Stromal cell of bone marrow (primary cell): Measurements from ENCODE around the gene APOBEC3F.
"Not testable (repeated sequence)": the region's sequence is repeated elsewhere in the genome, so short reads cannot be mapped to it uniquely, and the experiment has no call there.

Experiments
- DNase-seq: peaks from one replicate; pipeline ENCODE4 v3.0.0-alpha.2; 2012; ENCODE audit warnings: low read depth

APOBEC3F gene

DNA sequence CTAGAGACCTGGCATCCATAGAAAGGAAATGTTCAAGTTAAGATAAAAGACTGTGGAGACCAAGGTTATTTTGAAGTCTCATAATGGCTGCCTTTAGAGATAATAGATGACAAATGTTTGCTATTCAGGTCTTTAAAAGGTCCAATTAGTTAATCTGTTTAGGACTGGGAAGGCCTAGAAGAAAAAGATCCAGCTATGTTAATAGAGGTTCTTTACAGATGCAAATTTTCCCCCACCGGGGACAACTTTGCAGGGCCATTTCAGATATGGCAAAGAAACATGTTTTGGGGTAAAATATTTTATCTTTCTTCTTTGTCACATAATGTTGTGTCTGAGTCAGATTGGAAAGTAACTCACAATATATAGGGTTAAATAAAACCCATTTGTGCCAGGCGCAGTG, 33.3 kb downstream of the APOBEC3F start:
- no peak for DNase-seq

DNA sequence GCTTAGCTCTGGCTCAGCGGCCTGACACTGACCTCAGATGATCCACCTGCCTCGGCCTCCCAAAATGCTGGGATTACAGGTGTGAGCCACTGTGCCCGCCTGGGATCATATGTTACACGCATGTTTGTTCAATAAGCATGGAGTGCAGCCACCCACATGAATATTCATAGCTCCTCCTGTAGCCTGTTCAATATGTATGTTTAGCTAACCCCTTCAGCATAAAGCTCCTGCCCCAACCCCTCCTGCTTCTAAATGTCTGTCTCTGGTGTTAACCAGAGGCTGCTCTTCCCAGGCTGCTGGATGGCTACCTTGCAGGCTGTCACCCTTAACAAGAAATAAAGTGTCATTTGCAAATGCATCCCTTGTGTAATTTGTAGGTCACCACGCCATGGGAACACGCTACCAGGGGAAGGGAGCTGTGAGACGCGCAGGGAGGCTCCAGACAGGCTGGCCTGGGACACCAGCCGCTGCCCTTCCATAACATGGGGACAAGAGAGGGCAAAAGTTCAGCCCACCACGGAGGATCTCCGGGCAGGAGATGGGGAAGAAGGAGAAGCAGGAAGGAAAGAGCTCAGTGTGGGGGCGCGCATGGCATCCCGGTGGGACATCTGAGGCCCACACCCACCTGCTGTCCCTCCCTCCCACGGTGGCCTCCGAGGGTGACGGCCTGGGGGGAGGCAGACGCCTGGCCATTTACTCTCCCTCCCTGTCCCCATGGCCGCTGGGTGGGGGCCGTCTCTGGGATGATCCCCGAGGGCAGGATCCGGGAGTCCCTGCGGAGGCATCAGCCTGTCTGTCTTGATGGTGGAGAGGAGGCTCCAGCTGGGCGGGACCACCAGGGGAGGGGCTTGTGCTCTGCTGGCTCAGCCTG, 35.7 kb downstream of the APOBEC3F start:
- not testable (repeated sequence) for DNase-seq

DNA sequence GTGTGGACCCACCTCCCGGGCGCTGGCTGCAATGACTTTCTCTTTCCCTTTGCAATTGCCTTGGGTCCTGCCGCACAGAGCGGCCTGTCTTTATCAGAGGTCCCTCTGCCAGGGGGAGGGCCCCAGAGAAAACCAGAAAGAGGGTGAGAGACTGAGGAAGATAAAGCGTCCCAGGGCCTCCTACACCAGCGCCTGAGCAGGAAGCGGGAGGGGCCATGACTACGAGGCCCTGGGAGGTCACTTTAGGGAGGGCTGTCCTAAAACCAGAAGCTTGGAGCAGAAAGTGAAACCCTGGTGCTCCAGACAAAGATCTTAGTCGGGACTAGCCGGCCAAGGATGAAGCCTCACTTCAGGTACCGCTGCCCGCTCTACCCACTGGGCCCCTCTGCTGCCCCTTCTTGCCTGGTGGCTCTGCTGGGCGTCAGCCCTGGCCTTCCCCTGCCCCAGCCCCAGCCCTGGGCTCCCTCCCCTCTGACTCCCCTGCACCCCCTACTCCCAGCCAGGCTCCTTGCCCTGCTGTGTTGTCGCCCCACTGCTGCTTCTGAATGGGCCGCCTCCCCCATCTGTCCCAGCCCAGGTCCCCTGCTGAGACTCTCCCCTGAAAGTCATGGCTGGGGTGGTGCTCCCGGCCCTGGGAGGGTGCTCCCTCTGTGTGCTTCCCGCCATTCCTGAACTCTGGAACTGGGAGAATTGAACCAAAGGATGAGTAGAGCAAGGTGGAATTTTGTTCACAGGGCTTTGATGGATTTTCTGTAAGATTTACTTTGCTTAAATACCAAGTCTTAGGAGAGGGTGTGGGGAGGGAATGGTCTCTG, 36.6 kb downstream of the APOBEC3F start, which contains the start of gene APOBEC3G:
Gene APOBEC3G (plus strand): TSS at position 250 of the 815 bp plus-strand sequence. CDS start 87 bp downstream, at position 337.
- peak; percentile 34 for DNase-seq

DNA sequence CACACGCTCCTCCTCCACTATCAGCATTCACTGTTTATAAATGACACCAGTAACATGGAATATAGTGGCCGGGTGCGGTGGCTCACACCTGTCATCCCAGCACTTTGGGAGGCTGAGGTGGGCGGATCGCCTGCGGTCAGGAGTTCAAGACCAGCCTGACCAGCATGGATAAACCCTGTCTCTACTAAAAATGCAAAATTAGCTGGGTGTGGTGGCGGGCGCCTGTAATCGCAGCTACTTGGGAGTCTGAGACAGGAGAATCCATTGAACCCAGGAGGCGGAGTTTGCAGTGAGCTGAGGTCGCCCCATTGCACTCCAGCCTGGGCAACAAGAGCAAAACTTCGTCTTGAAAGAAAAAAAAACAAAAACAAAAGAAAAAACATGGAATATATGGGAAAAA, 37.2 kb downstream of the APOBEC3F start:
- DNase-seq = not testable (repeated sequence)

DNA sequence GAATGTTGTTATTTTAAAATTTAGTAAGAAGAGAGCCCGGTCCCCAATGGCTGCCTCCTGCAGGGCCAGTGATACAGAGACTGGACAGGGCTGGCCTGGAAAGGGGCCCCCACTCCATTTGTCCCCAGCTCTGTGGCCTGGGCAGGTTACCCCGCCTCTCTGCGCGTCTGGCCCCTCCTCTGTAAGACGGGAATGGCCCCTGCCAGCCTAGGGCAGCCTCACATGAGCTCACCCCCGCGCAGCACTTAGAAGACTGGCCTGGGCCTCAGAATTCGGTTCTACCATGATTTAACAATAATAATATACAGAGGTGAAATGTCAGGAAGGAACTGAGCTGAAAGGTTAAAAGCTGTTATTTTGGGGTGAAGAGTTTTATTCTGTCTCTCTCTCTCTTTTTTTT, 37.7 kb downstream of the APOBEC3F start:
- no peak for DNase-seq

DNA sequence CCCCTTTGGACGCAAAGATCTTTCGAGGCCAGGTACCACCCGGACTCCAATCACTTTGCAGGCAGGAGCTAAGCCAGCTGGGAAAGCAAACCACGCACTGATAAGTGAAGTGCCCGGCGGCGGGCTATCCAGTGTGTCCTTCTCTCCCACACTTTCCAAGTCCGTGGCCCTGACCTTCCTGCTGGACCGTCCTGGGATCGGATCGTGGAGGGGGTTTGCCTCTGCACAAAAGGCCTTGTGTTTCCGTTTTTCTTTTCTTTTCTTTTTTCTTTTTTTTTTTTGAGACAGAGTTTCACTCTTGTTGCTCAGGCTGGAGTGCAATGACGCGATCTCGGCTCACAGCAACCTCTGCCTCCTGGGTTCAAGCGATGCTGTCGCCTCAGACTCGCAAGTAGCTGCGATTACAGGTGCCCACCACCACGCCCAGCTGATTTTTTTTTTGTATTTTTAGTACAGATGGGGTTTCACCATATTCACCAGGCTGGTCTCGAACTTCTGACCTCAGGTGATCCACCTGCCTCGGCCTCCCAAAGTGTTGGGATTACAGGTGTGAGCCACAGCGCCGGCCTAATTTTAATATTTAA, 38.5 kb downstream of the APOBEC3F start:
- not testable (repeated sequence) for DNase-seq

DNA sequence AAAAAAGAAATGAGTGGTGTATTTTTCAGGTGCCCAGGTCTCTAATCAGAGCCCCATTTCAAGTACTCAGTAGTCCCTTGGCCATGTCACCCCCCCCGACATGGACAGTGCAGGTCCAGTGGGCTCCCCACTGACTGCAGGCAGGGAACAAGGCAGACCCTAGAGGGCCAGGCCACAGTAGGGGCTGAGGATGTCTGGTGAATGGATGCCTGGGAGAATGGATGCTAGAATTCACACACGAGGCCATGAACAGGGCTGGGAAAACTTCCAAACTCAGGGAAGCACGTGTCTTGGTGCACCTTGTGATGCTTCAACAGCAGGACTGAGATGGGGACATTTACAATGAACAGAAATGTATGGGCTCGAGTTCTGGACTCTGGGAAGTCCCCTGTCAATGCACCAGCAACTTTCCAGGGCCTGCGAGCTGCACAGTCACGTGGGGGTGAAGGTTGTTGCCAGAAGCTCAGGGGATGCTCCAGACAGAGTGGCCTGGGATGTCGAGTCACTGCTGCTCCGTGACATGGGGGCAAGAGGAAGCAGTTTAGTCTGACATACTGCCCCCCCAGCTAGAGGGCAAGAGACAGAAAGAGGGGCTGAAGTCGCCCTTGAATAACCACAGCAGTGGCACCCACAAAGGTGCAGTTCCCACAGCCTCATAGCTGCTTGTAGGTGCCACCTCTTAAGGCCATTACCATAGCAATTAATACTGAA, 39.5 kb downstream of the APOBEC3F start:
- no peak for DNase-seq

DNA sequence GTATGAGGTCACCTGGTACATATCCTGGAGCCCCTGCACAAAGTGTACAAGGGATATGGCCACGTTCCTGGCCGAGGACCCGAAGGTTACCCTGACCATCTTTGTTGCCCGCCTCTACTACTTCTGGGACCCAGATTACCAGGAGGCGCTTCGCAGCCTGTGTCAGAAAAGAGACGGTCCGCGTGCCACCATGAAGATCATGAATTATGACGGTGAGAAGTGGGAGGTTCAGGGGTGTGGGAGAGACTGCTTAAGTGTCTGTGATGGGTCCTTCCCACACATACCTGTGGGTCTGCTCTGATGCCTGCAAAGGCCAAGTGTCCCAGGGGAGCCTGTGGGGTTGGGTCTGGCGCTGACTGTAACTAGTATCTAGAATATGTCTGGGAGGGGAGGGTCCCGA, 40.4 kb downstream of the APOBEC3F start:
- no peak for DNase-seq

DNA sequence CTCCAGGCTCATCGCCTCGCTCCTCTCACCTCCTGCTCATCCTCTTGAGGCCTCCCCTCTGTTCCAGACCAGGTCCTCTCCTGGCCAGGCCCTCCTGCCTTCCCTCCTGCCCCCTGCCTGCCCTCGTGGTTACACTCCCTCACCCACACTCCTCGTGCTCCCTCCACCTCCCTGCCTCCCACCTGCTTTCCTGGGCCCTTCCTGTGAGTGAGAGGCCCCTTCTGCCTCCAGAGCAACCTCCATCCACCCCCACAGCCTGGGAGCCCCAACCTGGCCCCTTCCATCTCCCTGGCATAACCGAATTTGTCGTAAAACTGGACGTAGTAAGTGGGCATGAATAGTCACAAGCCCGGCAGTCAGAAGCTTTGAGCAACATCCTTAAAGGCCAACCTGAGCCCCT, 40.9 kb downstream of the APOBEC3F start:
- DNase-seq = no peak

DNA sequence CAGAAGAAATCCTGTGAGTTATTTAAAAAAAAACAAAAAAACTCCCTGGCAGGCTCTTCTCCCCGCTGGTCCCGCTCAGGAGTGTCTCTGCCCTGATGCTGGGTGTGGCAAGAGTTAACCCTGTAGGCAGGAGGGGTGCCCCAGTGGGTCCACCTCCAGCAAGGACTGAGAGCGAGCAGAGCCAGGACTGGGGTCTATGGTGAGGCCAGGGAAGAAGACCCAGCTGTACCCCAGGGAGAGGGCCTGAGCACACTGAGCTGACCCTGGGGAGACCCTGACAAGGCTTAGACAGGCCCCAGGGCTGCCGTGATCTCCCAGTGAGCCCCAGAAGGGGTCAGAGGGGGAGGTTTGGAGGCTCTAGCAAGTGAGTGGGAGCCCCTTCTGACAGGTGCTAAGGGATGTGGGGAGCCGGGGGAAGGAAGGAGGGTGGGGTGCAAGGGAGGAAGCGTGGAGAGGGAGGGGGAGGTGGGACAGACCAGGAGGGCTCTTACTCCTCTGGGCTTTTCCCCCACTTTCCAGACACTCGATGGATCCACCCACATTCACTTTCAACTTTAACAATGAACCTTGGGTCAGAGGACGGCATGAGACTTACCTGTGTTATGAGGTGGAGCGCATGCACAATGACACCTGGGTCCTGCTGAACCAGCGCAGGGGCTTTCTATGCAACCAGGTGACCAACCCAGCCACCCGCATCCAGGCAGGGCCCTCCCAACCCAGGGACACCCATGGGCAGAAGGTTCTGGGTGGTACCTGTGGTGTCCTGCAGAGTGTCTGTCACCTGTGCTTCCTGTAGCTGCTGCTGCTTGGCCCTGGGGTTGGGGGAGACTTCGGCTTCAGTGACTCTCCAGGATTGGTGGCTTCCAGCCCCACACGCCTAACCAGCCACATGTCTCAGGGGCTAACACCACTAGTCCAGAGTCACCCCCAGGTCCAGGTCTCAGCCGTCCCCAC, 42.8 kb downstream of the APOBEC3F start:
- DNase-seq = no peak

DNA sequence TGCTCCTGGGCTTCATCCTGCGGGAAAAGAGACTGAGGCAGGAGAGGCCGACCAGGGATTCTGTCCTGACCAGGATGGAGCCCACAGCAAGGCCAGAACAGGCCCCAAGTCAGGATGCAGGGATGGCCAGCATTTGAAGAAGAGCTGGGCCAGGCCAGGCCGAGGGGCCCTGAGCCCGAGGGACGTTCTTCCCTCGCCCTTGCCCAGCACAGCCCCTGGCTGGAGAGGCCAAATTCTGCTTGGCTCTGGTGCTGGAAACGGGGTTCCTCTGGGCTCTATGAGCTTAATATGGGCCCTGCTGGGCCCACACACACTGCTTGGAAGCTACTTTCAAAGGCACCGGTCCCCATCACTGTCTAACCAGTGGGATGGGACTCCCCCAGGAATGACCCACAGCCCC, 44.0 kb downstream of the APOBEC3F start:
- no peak for DNase-seq

DNA sequence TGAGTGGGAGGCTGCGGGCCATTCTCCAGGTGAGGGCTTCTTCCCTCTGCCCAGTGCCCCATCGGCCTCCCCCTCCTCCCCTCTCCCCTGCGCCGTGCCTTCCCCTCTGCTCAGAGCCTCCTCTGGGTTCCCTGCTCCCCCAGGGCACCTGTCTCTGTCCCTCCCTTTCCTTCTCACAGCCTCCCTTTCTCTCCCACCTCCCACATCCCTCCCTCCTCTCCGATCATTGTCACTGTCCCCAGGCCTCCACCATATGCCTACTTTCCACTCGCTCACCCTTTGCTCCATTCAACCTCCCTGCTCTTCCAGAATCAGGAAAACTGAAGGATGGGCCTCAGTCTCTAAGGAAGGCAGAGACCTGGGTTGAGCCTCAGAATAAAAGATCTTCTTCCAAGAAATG, 46.4 kb downstream of the APOBEC3F start:
- DNase-seq = no peak

DNA sequence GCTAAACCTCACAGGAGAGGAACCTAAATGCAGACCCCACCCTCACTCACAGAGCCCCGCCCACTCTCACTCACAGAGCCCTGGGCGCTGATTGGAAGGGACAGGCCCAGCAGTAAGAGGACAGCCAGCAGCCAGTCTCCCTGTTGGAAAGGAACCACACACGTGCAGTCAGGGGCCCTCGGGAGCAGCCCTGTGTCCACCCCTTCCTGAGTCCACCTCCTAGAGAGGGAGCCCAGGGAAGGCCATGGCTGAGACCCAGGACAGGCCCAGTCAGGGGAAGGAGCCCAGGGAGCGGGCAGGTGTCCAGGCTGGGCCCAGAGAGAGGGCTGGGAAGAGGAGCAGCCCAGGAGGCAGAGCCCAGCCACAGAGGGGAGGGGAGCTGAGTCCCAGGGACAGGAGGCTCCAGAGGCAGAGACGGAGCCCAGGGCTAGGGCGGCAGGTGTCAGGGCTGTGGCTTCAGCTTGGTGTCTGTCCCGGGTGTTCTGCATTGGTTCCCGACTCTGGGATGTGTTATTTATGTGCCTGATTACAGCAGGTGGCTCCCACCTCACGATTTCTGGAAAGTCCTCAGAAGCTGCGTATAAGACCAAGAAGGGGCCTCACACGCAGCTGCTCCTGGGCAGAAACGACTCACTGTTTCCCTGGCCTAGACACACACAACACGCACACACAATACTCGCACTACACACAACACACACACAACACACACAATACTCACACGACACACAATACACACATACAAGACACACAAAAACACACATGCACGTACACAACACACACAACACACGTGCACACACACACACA, 47.4 kb downstream of the APOBEC3F start:
- DNase-seq = no peak

DNA sequence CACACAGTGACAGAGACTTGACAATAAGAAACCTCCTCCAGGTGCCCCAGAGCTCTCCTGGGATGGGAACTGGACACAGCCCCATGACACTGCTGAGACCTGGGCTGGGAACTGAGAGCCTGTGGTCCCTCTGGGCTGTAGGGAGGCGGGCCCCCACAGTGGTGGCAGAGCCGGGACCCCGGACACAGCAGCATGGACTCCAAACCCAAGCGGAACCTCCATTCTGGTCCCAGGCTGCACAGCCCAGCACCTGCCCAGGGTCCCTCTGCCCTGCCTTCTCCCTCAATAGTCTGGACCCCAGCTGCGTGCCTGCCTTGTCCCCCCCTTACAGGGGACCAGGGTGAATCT, 48.0 kb downstream of the APOBEC3F start:
- no peak for DNase-seq

DNA sequence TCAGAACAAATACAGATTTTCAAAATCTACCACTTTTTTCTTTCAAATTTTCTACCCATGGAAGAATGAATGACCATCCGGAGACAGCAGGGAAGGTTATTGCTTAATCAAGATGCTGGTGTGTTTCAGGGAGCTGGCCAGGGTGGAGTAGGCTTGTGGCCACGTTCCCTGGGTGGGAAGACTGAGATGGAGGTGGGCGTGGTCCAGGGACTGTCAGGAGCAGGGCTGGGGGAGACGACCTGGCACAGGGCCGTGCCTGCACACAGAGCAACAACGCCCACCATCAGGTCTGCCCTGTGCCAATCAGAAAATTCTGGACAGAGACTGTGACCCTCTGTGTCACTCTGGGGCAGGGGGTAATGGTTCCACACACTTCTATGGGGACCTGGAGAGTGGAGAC, 49.3 kb downstream of the APOBEC3F start:
- no peak for DNase-seq

DNA sequence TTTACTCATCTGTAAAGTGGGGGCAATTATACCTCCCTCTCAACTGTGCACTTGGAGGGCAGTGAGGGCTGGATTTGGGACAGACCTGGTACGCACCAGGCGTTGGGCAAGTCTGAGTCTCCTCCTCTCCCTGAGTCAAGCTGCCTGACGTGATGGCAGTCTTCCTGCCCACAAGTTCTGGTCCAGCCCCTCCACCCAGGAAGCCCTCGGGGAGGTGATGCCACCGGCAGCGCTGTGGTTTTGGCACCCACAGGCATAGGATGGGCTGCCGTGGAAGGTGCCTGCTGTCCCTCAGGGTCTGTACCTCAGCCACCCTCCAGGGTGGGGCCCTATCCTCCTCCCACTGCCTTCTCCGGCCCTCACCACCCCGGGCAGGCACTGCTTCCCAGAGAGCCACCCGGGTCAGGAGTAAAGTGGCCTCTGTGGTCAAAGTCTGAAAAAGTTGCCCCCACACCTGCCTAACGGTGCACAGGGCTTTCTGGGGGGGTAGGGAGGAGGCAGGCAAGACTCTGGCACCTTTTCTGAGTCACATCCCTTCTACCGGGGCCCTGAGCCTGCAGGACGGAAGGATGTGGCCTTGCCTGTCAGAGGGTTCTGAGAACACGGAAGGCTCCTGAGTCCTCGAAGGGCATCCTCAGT, 49.9 kb downstream of the APOBEC3F start:
- DNase-seq = no peak

DNA sequence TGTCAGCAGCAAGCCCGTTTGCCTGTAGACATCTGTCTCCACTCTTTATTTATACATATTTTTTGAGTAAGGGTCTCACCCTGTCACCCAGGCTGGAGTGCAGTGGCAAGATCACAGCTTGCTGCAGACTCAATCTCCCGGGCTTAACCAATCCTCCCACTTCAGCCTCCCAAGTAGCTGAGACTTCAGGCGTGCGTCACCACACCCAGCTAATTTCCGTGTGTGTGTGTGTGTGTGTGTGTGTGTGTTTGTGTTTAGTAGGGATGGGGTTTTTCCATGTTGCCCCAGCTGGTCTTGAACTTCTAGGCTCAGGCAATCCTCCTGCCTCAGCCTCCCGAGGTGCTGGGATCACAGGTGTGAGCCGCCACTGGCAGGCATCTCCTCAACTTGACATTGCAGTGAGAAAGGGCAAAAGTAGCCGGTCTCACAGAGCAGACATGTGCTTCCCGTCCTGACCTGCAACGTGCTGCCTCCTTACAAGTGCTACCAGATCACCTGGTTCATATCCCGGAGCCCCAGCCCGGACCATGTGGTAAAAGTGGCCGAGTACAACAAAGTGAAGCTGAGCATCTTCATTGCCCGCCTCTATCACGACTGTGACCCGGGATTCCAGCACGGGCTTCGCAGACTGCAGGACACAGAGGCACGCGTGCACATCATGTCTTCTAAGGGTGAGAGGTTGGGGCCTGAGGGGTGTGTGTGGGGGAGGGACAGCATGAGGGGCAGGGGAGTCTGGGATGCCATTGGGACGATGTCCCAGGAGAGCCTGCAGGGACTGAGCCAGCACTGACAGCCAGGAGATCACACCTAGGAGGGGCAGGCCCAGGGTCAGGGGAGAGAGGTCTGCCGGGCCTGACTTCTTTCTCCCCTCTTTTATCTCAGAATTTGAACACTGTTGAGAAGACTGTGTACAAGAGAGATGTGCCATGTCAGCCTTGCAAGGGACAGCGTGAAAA, 50.7 kb downstream of the APOBEC3F start:
- DNase-seq = no peak

DNA sequence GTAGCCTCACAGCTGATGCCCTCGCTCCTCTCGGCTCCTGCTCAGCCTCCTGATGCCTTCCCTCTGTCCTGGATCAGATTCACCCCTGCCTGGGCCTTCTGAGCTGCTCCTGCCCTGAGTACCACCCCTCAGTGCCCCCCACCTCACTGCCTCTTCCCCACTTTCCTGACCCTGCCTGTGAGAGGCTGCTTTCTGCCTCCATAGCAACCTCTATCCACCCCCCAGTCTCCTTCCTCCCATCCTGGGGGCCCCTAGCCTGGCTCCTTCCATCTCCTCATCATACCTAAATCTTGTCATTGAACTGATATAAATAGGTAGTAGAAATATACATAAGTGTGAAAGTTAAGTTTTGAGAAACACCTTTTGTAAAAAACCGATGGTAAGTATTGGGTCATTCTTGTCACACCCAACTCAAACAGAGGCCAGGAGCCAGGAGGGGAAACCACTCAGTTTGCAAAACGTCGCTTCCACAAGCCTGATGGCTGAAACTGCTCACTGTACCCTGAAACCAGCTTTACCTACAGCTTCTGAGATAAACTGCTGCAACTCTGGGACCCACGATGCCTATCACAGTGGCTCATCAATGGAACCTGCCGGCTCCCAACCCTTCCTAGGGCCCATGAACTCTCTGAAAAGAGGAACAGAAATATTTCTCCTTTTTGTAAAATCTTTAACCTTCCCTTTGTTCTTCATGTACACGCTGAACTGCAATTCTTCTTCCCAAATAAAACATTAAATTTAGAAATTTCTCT, 51.6 kb downstream of the APOBEC3F start:
- no peak for DNase-seq
